Iris pigment epithelial cell (primary cell): ENCODE measurements around the gene ACSF2.
"Not testable (repeated sequence)": the region's sequence is repeated elsewhere in the genome, so short reads cannot be mapped to it uniquely, and the experiment has no call there.

Experiments
- DNase-seq: peaks from one replicate; pipeline ENCODE4 v3.0.0-alpha.2; 2011; ENCODE audit warnings: low read depth

The ACSF2 gene

DNA sequence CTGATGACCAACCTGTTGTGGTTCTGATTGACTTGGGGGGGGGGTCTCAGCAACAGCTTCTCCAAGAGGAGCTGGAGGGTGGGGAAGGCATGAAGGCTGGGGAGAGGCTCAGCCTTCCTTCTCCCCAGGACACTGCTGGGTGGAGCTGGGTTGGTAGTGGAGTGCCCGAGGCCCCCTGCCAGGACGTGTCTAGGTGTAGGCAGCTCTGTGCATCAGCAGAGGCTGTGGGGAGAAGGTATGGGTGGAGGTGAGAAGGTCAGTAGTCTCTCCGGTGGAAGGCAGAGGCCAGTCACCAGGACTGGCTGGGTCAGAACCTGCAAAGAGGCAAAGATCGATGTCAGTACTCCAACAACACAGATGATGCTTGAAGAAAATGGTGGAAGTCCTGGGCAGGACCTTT lies 38.7 kb downstream of the ACSF2 start:
- no peak for DNase-seq

DNA sequence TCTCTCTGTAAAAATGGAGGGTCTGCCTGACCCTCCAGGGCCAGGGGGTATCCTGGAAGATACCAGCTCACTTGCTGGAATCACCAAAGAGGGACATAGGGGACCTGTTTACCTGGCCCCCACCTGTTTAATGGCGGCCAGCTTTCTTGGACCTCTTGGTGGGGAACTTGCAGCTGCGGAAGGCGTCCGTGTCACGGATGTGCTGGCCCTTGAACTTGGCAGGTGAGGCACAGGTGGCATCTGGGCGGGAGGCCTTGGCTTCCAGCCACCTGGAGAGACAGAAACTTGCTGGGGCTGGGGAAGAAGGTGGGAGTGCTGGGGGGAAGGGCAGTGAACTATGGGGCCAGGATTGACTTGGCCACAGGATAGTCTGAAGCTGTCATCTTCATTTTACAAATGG lies 39.2 kb downstream of the ACSF2 start:
- no peak for DNase-seq

- DNase-seq: no peak
Measured at GRCh38 chr17:50465635-50466034, 39.6 kb downstream of the ACSF2 start.

DNA sequence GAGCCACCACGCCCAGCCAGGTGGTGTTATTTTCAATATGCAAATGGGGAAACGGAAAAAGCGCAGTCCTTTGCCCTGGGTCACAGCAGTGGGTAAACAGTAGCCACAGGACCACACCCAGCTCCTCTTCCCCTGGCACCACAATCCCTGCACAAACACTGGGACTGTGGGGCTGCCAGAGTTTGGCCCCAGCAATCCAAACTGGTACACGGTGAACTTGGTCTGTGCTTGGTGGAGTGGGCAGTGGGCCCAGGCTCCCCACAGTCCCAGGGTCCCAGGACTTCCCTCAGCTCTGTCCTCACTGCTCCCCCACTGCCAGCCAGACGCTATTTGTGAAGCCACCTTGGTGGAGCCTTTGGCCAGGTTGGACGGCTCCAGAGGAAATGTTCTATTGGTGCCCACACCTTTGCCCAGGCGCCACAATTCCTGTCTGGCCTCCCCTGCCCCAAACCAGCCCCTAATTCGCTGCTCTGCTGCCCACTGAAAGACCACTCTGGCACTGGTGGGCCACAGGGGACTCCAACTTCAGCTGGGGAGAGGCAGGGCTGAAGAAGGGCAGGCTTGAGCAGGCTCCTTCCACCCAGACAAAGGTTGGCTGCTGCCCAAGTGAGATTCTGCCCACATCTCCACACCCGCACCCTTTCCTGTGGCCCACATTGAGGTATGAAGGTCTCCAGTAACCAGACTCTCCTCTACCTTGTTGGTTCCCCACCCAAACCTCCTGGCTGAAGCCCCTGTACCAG lies 40.5 kb downstream of the ACSF2 start:
- DNase-seq: no peak

- no peak for DNase-seq
Measured at GRCh38 chr17:50467114-50467854, 41.3 kb downstream of the ACSF2 start.

DNA sequence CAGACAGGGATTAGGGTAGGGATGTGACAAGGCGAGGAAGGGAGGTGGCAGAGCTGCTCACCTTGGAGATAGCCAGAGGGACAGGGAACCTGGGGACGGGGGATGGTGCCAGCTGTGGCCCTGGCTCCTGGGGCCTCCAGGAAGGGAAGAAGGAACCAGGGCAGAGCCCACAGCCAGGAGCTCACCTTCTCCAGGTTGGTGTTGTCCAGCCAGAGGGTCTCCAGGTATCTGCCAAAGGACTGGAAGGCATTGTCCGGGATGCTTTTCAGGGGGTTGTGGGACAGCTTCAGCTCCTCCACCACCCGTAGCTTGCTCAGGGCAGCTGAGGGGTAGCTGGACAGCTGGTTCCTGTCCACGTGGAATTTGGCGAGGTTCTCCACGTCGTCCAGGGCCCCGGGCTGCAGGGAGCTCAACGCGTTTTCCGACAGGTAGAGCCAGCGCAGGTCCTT lies 41.9 kb downstream of the ACSF2 start:
- DNase-seq: no peak

GRCh38 chr17:50468304-50469207 lies 42.5 kb downstream of the ACSF2 start, which contains the start of gene CHAD:
Gene CHAD, minus strand, starts transcription at chr17:50468880. Its CDS starts 67 bp downstream, at chr17:50468813.
- DNase-seq: peak; percentile 11

DNA sequence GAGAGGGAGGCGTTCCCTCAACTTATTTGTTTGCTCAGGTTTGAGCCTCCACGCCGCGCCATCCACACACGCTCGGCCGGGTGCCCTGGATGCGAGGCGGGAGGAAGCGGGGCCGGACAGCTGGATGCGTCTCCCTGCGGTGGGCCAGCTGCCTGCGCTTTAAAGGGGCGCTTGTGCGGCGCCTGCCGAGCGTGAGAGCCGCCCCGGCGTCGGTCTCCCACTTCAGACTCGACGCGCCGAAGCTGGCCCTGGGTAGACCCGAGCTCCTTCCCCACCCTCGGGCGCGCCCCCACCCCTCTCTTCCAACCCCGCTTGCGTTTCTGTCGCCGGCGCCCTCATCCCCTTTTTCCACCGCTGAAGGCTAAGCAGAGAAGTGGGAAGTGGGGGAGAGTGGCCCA lies 43.2 kb downstream of the ACSF2 start:
- DNase-seq: no peak

GRCh38 chr17:50469671-50470305 lies 43.8 kb downstream of the ACSF2 start:
- no peak for DNase-seq

GRCh38 chr17:50470426-50470825 lies 44.4 kb downstream of the ACSF2 start:
- no peak for DNase-seq

DNA sequence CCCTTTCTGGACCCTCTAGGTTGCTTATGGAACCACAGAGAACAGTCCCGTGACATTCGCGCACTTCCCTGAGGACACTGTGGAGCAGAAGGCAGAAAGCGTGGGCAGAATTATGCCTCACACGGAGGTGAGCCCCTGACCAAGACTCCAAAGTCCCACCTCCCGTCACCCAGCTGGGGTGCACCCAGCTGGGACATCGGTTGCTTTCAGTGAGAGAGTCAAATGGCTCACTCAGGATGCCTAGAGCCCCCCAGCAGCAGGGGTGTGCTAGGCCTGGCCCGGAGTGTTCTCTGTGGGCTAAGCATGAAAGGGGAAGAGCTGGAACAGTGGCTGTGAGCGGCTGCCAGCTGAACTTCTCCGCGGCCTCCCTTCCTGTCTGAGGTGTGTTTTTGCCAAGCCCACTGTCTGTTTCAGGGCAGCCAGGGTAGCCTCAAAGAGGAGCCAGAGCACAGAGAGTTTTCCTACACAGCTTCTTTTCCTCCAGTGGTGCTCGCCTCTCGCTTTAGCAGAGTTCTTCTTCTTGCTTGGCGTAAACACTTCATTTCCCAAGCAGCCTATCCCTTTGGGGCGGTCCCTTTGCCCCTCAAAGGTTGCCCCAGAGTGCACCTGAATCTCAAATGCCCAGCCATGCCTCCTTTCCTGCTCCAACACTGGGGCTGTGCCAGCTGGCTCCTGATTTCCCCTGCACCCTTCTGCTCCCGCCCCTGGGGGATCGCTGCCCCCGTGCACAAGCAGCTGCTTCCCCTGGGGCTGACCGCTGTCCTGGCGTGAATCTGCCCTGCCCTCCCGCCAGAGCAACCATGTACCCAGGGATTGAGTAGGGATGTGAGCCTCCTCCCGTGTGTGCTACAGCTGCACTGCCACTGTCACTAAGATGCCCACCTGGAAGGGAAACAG lies 45.2 kb downstream of the ACSF2 start:
- no peak for DNase-seq

DNA sequence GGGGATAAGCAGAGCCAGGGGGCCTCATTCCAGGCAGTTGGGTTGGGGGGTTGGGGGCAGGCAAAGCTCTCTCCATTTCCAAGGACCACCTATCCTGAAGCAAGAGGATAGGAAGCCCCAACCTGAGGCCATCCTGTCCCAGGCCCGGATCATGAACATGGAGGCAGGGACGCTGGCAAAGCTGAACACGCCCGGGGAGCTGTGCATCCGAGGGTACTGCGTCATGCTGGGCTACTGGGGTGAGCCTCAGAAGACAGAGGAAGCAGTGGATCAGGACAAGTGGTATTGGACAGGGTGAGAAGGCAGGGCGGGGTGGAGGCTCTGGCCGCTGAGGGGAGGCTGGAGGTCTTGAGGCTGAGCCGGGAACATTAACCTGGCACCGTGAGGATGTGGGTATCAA lies 46.3 kb downstream of the ACSF2 start:
- no peak for DNase-seq

DNA sequence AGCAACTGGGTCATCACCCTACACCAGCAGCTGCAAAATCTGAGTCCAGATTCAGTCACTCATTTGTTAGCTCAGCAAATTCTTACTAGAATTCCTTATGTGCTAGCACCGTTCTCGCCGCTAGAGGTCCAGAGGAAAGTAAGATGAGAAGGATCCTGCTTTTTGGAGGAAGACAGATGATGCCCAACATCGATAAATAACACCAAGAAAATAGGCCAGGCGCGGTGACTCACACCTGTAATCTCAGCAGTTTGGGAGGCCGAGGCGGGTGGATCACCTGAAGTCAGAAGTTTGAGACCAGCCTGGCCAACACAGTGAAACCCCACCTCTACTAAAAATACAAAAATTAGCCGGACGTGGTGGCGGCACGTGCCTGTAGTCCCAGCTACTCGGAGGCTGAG lies 46.7 kb downstream of the ACSF2 start:
- peak; percentile 23 for DNase-seq

- no peak for DNase-seq
Measured at GRCh38 chr17:50473901-50474300, 47.9 kb downstream of the ACSF2 start.

GRCh38 chr17:50474523-50474922 lies 48.5 kb downstream of the ACSF2 start:
- no peak for DNase-seq

GRCh38 chr17:50475362-50475761 lies 49.3 kb downstream of the ACSF2 start:
- no peak for DNase-seq

DNA sequence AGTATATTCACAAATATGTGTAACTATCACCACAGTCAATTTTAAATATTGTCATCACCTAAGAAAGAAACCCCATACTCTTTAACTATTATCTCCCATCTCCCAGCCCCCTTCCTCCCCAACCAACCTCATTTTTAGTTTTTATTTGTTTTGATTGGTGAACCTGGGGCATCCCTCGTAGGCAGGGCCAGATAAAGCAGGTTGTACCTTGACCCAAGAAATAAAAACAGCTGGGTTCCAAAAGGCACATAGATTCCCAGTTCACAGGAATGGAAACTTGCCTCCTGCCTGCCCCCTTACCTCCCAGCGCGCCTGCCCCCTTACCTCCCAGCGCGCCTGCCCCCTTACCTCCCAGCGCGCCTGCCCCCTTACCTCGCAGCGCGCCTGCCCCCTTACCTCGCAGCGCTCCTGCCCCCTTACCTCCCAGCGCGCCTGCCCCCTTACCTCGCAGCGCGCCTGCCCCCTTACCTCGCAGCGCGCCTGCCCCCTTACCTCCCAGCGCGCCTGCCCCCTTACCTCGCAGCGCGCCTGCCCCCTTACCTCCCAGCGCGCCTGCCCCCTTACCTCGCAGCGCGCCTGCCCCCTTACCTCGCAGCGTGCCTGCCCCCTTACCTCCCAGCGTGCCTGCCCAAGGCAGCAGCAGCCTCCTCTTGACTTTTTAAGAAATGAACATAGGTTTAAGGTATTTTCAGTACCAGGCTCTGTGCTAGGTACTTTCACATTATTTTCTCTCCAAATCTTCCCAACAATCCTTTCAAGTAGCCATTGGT lies 49.9 kb downstream of the ACSF2 start:
- DNase-seq: not testable (repeated sequence)

GRCh38 chr17:50476545-50477315 lies 50.7 kb downstream of the ACSF2 start:
- DNase-seq: no peak

DNA sequence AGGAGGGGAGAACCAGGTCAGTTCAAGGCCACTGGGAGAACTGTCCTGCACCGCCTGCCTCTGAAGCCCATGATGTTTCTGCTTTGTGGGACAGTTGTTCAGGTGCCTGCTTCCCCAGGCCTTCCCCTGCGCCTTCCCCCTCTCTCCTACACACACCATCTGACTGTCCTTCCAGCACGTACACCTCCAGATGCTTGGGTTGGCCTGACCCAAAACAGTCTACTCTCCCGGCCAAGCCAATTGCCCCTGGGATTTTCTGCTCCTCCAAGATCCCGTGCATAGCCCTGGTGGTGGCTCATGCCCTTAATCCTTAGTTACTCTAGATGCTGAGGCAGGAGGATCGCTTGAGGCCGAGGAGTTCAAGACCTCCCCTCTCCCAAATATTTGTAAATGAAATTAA lies 52.0 kb downstream of the ACSF2 start:
- no peak for DNase-seq
